ENCODE data around the gene LIN9. TPM values are rescaled to one million over a fixed set of nuclear protein-coding genes. Genes with fewer than 3 reads are reported as not detected.

The LIN9 gene
- total and polyA plus RNA-seq, 7 donors: 1.1 to 2.6 (median 1.6) TPM

- no peaks in the 10 kb centered on the region for H3K27me3 ChIP-seq (ENCODE audit: insufficient read depth in 3 of 3, low read length in 2 of 3)
- H3K9me3 ChIP-seq: no peaks in the 10 kb centered on the region
- no peaks in the 10 kb centered on the region for H3K36me3 ChIP-seq (ENCODE audit: insufficient read depth in 1 of 2, low read depth in 1 of 2)
- no peak for DNase-seq
- no peak overlapping the region for H3K27ac ChIP-seq
- peak overlapping the region; percentile 97 for H3K4me3 ChIP-seq
- peak in 2 of 4 donors; percentile 50 to 62 for ATAC-seq
- TF ChIP-seq, protein P1, sequence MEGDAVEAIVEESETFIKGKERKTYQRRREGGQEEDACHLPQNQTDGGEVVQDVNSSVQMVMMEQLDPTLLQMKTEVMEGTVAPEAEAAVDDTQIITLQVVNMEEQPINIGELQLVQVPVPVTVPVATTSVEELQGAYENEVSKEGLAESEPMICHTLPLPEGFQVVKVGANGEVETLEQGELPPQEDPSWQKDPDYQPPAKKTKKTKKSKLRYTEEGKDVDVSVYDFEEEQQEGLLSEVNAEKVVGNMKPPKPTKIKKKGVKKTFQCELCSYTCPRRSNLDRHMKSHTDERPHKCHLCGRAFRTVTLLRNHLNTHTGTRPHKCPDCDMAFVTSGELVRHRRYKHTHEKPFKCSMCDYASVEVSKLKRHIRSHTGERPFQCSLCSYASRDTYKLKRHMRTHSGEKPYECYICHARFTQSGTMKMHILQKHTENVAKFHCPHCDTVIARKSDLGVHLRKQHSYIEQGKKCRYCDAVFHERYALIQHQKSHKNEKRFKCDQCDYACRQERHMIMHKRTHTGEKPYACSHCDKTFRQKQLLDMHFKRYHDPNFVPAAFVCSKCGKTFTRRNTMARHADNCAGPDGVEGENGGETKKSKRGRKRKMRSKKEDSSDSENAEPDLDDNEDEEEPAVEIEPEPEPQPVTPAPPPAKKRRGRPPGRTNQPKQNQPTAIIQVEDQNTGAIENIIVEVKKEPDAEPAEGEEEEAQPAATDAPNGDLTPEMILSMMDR (IDR thresholded peaks at IDR 0.05): no peak
- intact Hi-C loops (cut with DNase I): loop anchor here in 1 of 2 donors (5.0 kb wide), 1 partner anchor 48 kb away; no protein-coding TSS in a partner anchor
- WGBS, 3 donors: 3 to 8% (median 5%) methylated on average over 42 to 62 of the region's 62 CpGs
- H3K4me1 ChIP-seq: peaks cover 7% of the 10 kb centered on the region
Measured at GRCh38 chr1:226309398-226310244, 657 bp upstream of the LIN9 start.

- H3K4me1 ChIP-seq: peaks cover 7% of the 10 kb centered on the region
- no peaks in the 10 kb centered on the region for H3K27me3 ChIP-seq (ENCODE audit: insufficient read depth in 3 of 3, low read length in 2 of 3)
- WGBS, 3 donors: 5 to 6% (median 5%) methylated on average over 13 to 14 of the region's 14 CpGs
- ATAC-seq (peak; percentile 11 to 45 (median 24)), DNase-seq (no peak)
- H3K36me3 ChIP-seq (ENCODE audit: insufficient read depth in 1 of 2, low read depth in 1 of 2): no peaks in the 10 kb centered on the region
- H3K4me3 ChIP-seq: peak overlapping the region; percentile 97
- no peaks in the 10 kb centered on the region for H3K9me3 ChIP-seq
- H3K27ac ChIP-seq: peak overlapping the region; percentile 80
- intact Hi-C loops (cut with DNase I): no loop called here
- TF ChIP-seq, protein P1 (IDR thresholded peaks at IDR 0.05): no peak
Measured at GRCh38 chr1:226308166-226308722, 720 bp downstream of the LIN9 start.

GRCh38 chr1:226306425-226306824, 2.5 kb downstream of the LIN9 start:
- TF ChIP-seq, protein P1 (IDR thresholded peaks at IDR 0.05): no peak
- 85 to 96% (median 90%) methylated on average over 2 of the region's 2 CpGs for WGBS, 3 donors
- Histone ChIP-seq H3K9me3 (no peaks in the 10 kb centered on the region), H3K4me3 (no peak overlapping the region), H3K27me3 (ENCODE audit: insufficient read depth in 3 of 3, low read length in 2 of 3) (no peaks in the 10 kb centered on the region), H3K36me3 (ENCODE audit: insufficient read depth in 1 of 2, low read depth in 1 of 2) (no peaks in the 10 kb centered on the region), H3K27ac (no peak overlapping the region), H3K4me1 (peaks cover 7% of the 10 kb centered on the region)
- intact Hi-C loops (cut with DNase I): no loop called here
- ATAC-seq (no peak), DNase-seq (no peak)

DNA sequence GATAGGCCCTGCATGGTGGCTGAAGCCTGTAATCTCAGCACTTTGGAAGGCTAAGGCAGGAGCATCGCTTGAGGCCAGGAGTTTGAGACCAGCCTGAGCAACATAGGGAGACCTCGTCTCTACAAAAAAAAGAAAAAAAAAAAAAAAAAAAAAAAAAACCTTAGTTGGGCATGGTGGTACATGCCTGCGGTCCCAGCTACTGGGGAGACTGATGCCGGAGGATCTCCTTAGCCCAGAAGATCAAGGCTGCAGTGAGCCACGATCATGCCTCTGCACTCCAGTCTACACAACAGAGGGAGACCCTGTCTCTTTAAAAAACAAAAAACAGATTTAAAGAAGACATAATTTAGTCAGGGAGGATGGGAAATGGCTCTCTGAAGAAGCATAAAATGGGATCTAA, 3.8 kb downstream of the LIN9 start:
- ATAC-seq (no peak), DNase-seq (no peak)
- 83 to 93% (median 84%) methylated on average over 5 of the region's 5 CpGs for WGBS, 3 donors
- H3K4me3 ChIP-seq: no peak overlapping the region
- H3K9me3 ChIP-seq: no peaks in the 10 kb centered on the region
- H3K4me1 ChIP-seq: peaks cover 7% of the 10 kb centered on the region
- H3K36me3 ChIP-seq (ENCODE audit: insufficient read depth in 1 of 2, low read depth in 1 of 2): no peaks in the 10 kb centered on the region
- H3K27ac ChIP-seq: no peak overlapping the region
- TF ChIP-seq, protein P1 (IDR thresholded peaks at IDR 0.05): no peak
- intact Hi-C loops (cut with DNase I): no loop called here
- H3K27me3 ChIP-seq (ENCODE audit: insufficient read depth in 3 of 3, low read length in 2 of 3): no peaks in the 10 kb centered on the region
